Measurements from ENCODE around the gene PSMD2. TPM values are rescaled to one million over a fixed set of nuclear protein-coding genes. Genes with fewer than 3 reads are reported as not detected.
A peak's percentile ranks its signal among the peaks of the same experiment; 100 is the strongest.

Gene PSMD2
- total RNA-seq, 1 experiment from 2014 or later, result 359 TPM

DNA sequence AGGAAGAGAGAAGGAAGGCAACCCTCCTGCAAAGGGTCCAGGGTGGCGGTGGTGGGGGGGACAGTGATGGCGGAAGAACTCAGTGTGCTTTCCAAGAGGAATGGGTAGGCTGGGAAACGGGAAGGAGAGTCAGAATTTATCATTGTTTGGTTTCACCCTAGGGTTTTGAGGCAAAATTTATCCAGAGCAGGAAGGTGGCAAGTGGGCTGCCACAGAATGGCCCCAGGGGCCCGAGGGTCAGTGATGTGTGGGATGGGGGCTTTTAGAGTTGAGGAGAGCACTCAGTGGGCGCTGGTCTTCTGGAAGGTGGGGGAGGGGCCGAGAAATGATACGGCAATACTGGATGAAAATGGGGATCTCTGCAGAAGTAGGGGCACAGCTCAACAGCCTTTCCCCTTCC, 38.9 kb downstream of the PSMD2 start (continued):
- TF ChIP-seq, protein P1, sequence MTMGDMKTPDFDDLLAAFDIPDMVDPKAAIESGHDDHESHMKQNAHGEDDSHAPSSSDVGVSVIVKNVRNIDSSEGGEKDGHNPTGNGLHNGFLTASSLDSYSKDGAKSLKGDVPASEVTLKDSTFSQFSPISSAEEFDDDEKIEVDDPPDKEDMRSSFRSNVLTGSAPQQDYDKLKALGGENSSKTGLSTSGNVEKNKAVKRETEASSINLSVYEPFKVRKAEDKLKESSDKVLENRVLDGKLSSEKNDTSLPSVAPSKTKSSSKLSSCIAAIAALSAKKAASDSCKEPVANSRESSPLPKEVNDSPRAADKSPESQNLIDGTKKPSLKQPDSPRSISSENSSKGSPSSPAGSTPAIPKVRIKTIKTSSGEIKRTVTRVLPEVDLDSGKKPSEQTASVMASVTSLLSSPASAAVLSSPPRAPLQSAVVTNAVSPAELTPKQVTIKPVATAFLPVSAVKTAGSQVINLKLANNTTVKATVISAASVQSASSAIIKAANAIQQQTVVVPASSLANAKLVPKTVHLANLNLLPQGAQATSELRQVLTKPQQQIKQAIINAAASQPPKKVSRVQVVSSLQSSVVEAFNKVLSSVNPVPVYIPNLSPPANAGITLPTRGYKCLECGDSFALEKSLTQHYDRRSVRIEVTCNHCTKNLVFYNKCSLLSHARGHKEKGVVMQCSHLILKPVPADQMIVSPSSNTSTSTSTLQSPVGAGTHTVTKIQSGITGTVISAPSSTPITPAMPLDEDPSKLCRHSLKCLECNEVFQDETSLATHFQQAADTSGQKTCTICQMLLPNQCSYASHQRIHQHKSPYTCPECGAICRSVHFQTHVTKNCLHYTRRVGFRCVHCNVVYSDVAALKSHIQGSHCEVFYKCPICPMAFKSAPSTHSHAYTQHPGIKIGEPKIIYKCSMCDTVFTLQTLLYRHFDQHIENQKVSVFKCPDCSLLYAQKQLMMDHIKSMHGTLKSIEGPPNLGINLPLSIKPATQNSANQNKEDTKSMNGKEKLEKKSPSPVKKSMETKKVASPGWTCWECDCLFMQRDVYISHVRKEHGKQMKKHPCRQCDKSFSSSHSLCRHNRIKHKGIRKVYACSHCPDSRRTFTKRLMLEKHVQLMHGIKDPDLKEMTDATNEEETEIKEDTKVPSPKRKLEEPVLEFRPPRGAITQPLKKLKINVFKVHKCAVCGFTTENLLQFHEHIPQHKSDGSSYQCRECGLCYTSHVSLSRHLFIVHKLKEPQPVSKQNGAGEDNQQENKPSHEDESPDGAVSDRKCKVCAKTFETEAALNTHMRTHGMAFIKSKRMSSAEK (CRISPR knock-in tag; IDR thresholded peaks at IDR 0.05; ENCODE audit: borderline replicate concordance), result no peak
- no peak for TF ChIP-seq ZNF263 (CRISPR knock-in tag; IDR thresholded peaks at IDR 0.05; ENCODE audit: low read depth)
- TF ChIP-seq, protein P2, sequence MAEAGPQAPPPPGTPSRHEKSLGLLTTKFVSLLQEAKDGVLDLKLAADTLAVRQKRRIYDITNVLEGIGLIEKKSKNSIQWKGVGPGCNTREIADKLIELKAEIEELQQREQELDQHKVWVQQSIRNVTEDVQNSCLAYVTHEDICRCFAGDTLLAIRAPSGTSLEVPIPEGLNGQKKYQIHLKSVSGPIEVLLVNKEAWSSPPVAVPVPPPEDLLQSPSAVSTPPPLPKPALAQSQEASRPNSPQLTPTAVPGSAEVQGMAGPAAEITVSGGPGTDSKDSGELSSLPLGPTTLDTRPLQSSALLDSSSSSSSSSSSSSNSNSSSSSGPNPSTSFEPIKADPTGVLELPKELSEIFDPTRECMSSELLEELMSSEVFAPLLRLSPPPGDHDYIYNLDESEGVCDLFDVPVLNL (CRISPR knock-in tag; IDR thresholded peaks at IDR 0.05; ENCODE audit: borderline replicate concordance, low read depth), result no peak

DNA sequence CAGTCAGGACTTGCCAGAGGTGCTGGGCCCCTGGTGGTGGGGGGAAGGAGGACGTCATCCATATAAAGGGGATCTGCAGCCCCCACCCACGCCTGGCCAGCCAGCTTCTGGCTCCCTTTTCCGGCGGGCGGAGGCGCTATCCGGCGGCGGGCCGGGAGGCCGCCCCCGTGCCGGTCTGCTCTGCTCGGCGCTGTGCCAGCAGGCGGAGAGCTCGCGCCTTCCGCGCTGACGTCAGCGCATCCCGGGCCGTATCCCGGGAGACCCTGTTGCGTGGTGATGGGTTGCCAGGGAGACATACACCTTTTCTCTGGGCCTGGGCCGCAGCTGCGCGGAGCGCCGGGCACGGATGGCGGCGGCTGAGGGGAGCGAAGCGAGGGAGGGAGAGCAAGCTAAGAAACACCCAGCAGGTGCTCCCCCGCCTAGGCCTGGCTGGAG, 39.5 kb downstream of the PSMD2 start:
- TF ChIP-seq TEAD1 (CRISPR knock-in tag; IDR thresholded peaks at IDR 0.05) (no peak), ZBTB21 (CRISPR knock-in tag; IDR thresholded peaks at IDR 0.05; ENCODE audit: borderline replicate concordance) (no peak), ZNF219 (CRISPR knock-in tag; IDR thresholded peaks at IDR 0.05; ENCODE audit: borderline replicate concordance) (no peak), MXD4 (CRISPR knock-in tag; IDR thresholded peaks at IDR 0.05; ENCODE audit: borderline replicate concordance) (no peak), ZNF232 (CRISPR knock-in tag; IDR thresholded peaks at IDR 0.05) (no peak), CREM (CRISPR knock-in tag; IDR thresholded peaks at IDR 0.05) (peak; percentile 68; the same call in 1 of the 2 replicates), CBFB (CRISPR knock-in tag; IDR thresholded peaks at IDR 0.05; ENCODE audit: low read depth) (no peak), NR1H2 (CRISPR knock-in tag; IDR thresholded peaks at IDR 0.05) (no peak), IRF2 (CRISPR knock-in tag; IDR thresholded peaks at IDR 0.05; ENCODE audit: borderline replicate concordance, low read depth) (no peak), NFE2L1 (CRISPR knock-in tag; IDR thresholded peaks at IDR 0.05) (no peak), SOX15 (CRISPR knock-in tag; IDR thresholded peaks at IDR 0.05) (no peak), ZNF416 (CRISPR knock-in tag; IDR thresholded peaks at IDR 0.05) (no peak), GRHL2 (CRISPR knock-in tag; IDR thresholded peaks at IDR 0.05; ENCODE audit: insufficient replicate concordance, severe bottlenecking) (no peak), TEAD4 (CRISPR knock-in tag; IDR thresholded peaks at IDR 0.05) (no peak), SMAD3 (CRISPR knock-in tag; IDR thresholded peaks at IDR 0.05; ENCODE audit: borderline replicate concordance) (no peak), ZNF423 (CRISPR knock-in tag; IDR thresholded peaks at IDR 0.05) (0 out of 2 replicates have a peak, but pooled peaks have one; percentile 4), SMAD4 (CRISPR knock-in tag; IDR thresholded peaks at IDR 0.05) (no peak), OVOL2 (CRISPR knock-in tag; IDR thresholded peaks at IDR 0.05; ENCODE audit: borderline replicate concordance) (no peak)
- TF ChIP-seq, protein P3, sequence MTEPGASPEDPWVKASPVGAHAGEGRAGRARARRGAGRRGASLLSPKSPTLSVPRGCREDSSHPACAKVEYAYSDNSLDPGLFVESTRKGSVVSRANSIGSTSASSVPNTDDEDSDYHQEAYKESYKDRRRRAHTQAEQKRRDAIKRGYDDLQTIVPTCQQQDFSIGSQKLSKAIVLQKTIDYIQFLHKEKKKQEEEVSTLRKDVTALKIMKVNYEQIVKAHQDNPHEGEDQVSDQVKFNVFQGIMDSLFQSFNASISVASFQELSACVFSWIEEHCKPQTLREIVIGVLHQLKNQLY (CRISPR knock-in tag; IDR thresholded peaks at IDR 0.05), result no peak
- TF ChIP-seq, protein P4, sequence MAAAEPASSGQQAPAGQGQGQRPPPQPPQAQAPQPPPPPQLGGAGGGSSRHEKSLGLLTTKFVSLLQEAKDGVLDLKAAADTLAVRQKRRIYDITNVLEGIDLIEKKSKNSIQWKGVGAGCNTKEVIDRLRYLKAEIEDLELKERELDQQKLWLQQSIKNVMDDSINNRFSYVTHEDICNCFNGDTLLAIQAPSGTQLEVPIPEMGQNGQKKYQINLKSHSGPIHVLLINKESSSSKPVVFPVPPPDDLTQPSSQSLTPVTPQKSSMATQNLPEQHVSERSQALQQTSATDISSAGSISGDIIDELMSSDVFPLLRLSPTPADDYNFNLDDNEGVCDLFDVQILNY (CRISPR knock-in tag; IDR thresholded peaks at IDR 0.05), result no peak
- TF ChIP-seq, protein P5, sequence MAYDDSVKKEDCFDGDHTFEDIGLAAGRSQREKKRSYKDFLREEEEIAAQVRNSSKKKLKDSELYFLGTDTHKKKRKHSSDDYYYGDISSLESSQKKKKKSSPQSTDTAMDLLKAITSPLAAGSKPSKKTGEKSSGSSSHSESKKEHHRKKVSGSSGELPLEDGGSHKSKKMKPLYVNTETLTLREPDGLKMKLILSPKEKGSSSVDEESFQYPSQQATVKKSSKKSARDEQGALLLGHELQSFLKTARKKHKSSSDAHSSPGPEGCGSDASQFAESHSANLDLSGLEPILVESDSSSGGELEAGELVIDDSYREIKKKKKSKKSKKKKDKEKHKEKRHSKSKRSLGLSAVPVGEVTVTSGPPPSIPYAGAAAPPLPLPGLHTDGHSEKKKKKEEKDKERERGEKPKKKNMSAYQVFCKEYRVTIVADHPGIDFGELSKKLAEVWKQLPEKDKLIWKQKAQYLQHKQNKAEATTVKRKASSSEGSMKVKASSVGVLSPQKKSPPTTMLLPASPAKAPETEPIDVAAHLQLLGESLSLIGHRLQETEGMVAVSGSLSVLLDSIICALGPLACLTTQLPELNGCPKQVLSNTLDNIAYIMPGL (CRISPR knock-in tag; IDR thresholded peaks at IDR 0.05), result 0 out of 2 replicates have a peak, but pooled peaks have one; percentile 37
- TF ChIP-seq, protein P6, sequence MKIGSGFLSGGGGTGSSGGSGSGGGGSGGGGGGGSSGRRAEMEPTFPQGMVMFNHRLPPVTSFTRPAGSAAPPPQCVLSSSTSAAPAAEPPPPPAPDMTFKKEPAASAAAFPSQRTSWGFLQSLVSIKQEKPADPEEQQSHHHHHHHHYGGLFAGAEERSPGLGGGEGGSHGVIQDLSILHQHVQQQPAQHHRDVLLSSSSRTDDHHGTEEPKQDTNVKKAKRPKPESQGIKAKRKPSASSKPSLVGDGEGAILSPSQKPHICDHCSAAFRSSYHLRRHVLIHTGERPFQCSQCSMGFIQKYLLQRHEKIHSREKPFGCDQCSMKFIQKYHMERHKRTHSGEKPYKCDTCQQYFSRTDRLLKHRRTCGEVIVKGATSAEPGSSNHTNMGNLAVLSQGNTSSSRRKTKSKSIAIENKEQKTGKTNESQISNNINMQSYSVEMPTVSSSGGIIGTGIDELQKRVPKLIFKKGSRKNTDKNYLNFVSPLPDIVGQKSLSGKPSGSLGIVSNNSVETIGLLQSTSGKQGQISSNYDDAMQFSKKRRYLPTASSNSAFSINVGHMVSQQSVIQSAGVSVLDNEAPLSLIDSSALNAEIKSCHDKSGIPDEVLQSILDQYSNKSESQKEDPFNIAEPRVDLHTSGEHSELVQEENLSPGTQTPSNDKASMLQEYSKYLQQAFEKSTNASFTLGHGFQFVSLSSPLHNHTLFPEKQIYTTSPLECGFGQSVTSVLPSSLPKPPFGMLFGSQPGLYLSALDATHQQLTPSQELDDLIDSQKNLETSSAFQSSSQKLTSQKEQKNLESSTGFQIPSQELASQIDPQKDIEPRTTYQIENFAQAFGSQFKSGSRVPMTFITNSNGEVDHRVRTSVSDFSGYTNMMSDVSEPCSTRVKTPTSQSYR (CRISPR knock-in tag; IDR thresholded peaks at IDR 0.05), result 0 out of 2 replicates have a peak, but pooled peaks have one; percentile 16
- no peaks in the 10 kb centered on the region for H3K9me3 Mint-ChIP-seq
- H3K4me1 Mint-ChIP-seq, result peaks cover 40% of the 10 kb centered on the region
- H3K27me3 Mint-ChIP-seq (ENCODE audit: low read depth), result no peaks in the 10 kb centered on the region
- peak overlapping the region; percentile 92 for H3K4me3 Mint-ChIP-seq
- peaks cover 24% of the 10 kb centered on the region for H3K36me3 Mint-ChIP-seq
- DNase-seq (ENCODE audit: low spot score), result peak; percentile 86
- peak; percentile 56 for ATAC-seq
- CTCF ChIA-PET, result interaction anchor here (0.8 to 2.5 kb wide), 15 partner anchors 13 to 204 kb away, joined by 3 to 25 read pairs (median 4); partner anchors contain the start of genes CLCN2 and POLR2H
- H3K27ac Mint-ChIP-seq, result peak overlapping the region; percentile 69
- POLR2A ChIA-PET, result interaction anchor here (0.6 to 1.6 kb wide), 4 partner anchors 9 to 435 kb away, joined by 3 to 13 read pairs (median 4); partner anchors contain the start of genes ABCF3, CLCN2 and POLR2H

Measured in WTC11 (cell line).